ENCODE data around the gene CYTL1.

- no peak for TF ChIP-seq EZH2 (IDR thresholded peaks at IDR 0.05; ENCODE audit: low read depth)
- no peak for TF ChIP-seq CTCF (conservative IDR thresholded peaks at IDR 0.05)
These were observed 32.4 kb downstream of the CYTL1 start for GRCh38 chr4:4986841-4987240.

Data from PC-9 (cell line).